HEK293 (cell line): ENCODE results near the gene N4BP2L1.

Experiments used
- BCL11A ChIP-seq: fragments of 450-650 bp; formaldehyde crosslinking; IDR thresholded peaks from 2 replicates; pipeline ENCODE4 v1.5.1; 2016; ENCODE audit warnings: low read depth, missing biosample characterization, missing genetic modification characterization
- FEZF1 ChIP-seq: fragments of 450-650 bp; formaldehyde crosslinking; IDR thresholded peaks from 2 replicates; pipeline ENCODE4 v1.5.1; 2016; ENCODE audit warnings: missing biosample characterization, missing genetic modification characterization
- GLIS1 ChIP-seq: fragments of 450-650 bp; formaldehyde crosslinking; IDR thresholded peaks from 2 replicates; pipeline ENCODE4 v1.5.1; 2016; ENCODE audit warnings: missing biosample characterization, missing genetic modification characterization
- HOXA7 ChIP-seq: sonication (generic); formaldehyde crosslinking; IDR thresholded peaks from 2 replicates; pipeline ENCODE4 v1.8.1; 2022; ENCODE audit warnings: missing genetic modification reagents, borderline replicate concordance
- HOXD13 ChIP-seq: sonication (generic); formaldehyde crosslinking; IDR thresholded peaks from 2 replicates; pipeline ENCODE4 v1.8.0; 2022; ENCODE audit warnings: missing genetic modification reagents, borderline replicate concordance
- IKZF3 ChIP-seq: fragments of 450-650 bp; IDR thresholded peaks from 2 replicates; pipeline ENCODE4 v1.5.0; 2018; ENCODE audit warnings: missing biosample characterization, mild to moderate bottlenecking, missing genetic modification characterization, moderate library complexity
- RBAK ChIP-seq: fragments of 450-650 bp; formaldehyde crosslinking; IDR thresholded peaks from 2 replicates; pipeline ENCODE4 v1.5.1; 2016; ENCODE audit warnings: missing biosample characterization, missing genetic modification characterization
- REPIN1 ChIP-seq: fragments of 450-650 bp; formaldehyde crosslinking; IDR thresholded peaks from 2 replicates; pipeline ENCODE4 v1.5.1; 2017; ENCODE audit warnings: missing biosample characterization, missing genetic modification characterization, low read depth
- SALL2 ChIP-seq: fragments of 450-650 bp; formaldehyde crosslinking; IDR thresholded peaks from 2 replicates; pipeline ENCODE4 v1.5.0; 2017; ENCODE audit warnings: missing biosample characterization, mild to moderate bottlenecking, missing genetic modification characterization, borderline replicate concordance
- SP3 ChIP-seq: fragments of 450-650 bp; formaldehyde crosslinking; IDR thresholded peaks from 2 replicates; pipeline ENCODE4 v1.5.1; 2016; ENCODE audit warnings: missing biosample characterization, missing genetic modification characterization
- ZNF10 ChIP-seq: fragments of 450-650 bp; formaldehyde crosslinking; IDR thresholded peaks from 2 replicates; pipeline ENCODE4 v1.5.1; 2017; ENCODE audit warnings: missing biosample characterization, missing genetic modification characterization
- ZNF112 ChIP-seq: fragments of 450-650 bp; formaldehyde crosslinking; IDR thresholded peaks from 2 replicates; pipeline ENCODE4 v1.5.0; 2017; ENCODE audit warnings: missing biosample characterization, missing genetic modification characterization
- ZNF2 ChIP-seq: fragments of 450-650 bp; formaldehyde crosslinking; IDR thresholded peaks from 2 replicates; pipeline ENCODE4 v1.5.1; 2016; ENCODE audit warnings: missing biosample characterization, missing genetic modification characterization
- ZNF223 ChIP-seq: fragments of 450-650 bp; formaldehyde crosslinking; IDR thresholded peaks from 2 replicates; pipeline ENCODE4 v1.5.1; 2016; ENCODE audit warnings: missing biosample characterization, missing genetic modification characterization
- ZNF24 ChIP-seq: fragments of 450-650 bp; formaldehyde crosslinking; IDR thresholded peaks from 2 replicates; pipeline ENCODE4 v1.5.1; 2016; ENCODE audit warnings: missing biosample characterization, missing genetic modification characterization
- ZNF398 ChIP-seq: fragments of 450-650 bp; formaldehyde crosslinking; IDR thresholded peaks from 2 replicates; pipeline ENCODE4 v1.5.1; 2017; ENCODE audit warnings: missing biosample characterization, missing genetic modification characterization
- ZNF433 ChIP-seq: fragments of 450-650 bp; formaldehyde crosslinking; IDR thresholded peaks from 2 replicates; pipeline ENCODE4 v1.5.1; 2016; ENCODE audit warnings: missing biosample characterization, missing genetic modification characterization, low read depth
- ZNF473 ChIP-seq: fragments of 450-650 bp; formaldehyde crosslinking; IDR thresholded peaks from 2 replicates; pipeline ENCODE4 v1.5.1; 2017; ENCODE audit warnings: missing biosample characterization, missing genetic modification characterization
- ZNF48 ChIP-seq: fragments of 450-650 bp; formaldehyde crosslinking; IDR thresholded peaks from 2 replicates; pipeline ENCODE4 v1.5.1; 2016; ENCODE audit warnings: missing biosample characterization, missing genetic modification characterization
- ZNF530 ChIP-seq: fragments of 450-650 bp; formaldehyde crosslinking; IDR thresholded peaks from 2 replicates; pipeline ENCODE4 v1.5.1; 2016; ENCODE audit warnings: low read depth, missing biosample characterization, missing genetic modification characterization
- ZNF558 ChIP-seq: fragments of 450-650 bp; formaldehyde crosslinking; IDR thresholded peaks from 2 replicates; pipeline ENCODE4 v1.5.1; 2016; ENCODE audit warnings: missing biosample characterization, missing genetic modification characterization
- ZNF621 ChIP-seq: fragments of 450-650 bp; formaldehyde crosslinking; IDR thresholded peaks from 2 replicates; pipeline ENCODE4 v1.5.1; 2017; ENCODE audit warnings: missing biosample characterization, missing genetic modification characterization
- ZNF623 ChIP-seq: fragments of 450-650 bp; formaldehyde crosslinking; IDR thresholded peaks from 2 replicates; pipeline ENCODE4 v1.5.1; 2016; ENCODE audit warnings: missing biosample characterization, missing genetic modification characterization
- ZNF76 ChIP-seq: fragments of 450-650 bp; formaldehyde crosslinking; IDR thresholded peaks from 2 replicates; pipeline ENCODE4; 2016; ENCODE audit warnings: low read depth, missing biosample characterization, missing genetic modification characterization, borderline replicate concordance
- ZSCAN5A ChIP-seq: fragments of 450-650 bp; formaldehyde crosslinking; IDR thresholded peaks from 2 replicates; pipeline ENCODE4 v1.5.1; 2016; ENCODE audit warnings: missing biosample characterization, missing genetic modification characterization
- TF ChIP-seq, protein P1 (sequence below): fragments of 450-650 bp; formaldehyde crosslinking; IDR thresholded peaks from 2 replicates; pipeline ENCODE4 v1.5.1; 2016; ENCODE audit warnings: missing biosample characterization, missing genetic modification characterization
- TF ChIP-seq, protein P2 (sequence below): fragments of 450-650 bp; formaldehyde crosslinking; IDR thresholded peaks from 2 replicates; pipeline ENCODE4 v1.5.1; 2016; ENCODE audit warnings: missing biosample characterization, missing genetic modification characterization
- TF ChIP-seq, protein P3 (sequence below): fragments of 450-650 bp; formaldehyde crosslinking; IDR thresholded peaks from 2 replicates; pipeline ENCODE4 v1.5.1; 2016; ENCODE audit warnings: missing biosample characterization, missing genetic modification characterization
- TF ChIP-seq, protein P4 (sequence below): sonication (generic); formaldehyde crosslinking; IDR thresholded peaks from 2 replicates; pipeline ENCODE4 v1.8.1; 2022; ENCODE audit warnings: mild to moderate bottlenecking, moderate library complexity, missing genetic modification reagents

The N4BP2L1 gene

GRCh38 chr13:32427852-32428580 lies at the start of gene N4BP2L1 (continued):
- TF ChIP-seq, protein P1, sequence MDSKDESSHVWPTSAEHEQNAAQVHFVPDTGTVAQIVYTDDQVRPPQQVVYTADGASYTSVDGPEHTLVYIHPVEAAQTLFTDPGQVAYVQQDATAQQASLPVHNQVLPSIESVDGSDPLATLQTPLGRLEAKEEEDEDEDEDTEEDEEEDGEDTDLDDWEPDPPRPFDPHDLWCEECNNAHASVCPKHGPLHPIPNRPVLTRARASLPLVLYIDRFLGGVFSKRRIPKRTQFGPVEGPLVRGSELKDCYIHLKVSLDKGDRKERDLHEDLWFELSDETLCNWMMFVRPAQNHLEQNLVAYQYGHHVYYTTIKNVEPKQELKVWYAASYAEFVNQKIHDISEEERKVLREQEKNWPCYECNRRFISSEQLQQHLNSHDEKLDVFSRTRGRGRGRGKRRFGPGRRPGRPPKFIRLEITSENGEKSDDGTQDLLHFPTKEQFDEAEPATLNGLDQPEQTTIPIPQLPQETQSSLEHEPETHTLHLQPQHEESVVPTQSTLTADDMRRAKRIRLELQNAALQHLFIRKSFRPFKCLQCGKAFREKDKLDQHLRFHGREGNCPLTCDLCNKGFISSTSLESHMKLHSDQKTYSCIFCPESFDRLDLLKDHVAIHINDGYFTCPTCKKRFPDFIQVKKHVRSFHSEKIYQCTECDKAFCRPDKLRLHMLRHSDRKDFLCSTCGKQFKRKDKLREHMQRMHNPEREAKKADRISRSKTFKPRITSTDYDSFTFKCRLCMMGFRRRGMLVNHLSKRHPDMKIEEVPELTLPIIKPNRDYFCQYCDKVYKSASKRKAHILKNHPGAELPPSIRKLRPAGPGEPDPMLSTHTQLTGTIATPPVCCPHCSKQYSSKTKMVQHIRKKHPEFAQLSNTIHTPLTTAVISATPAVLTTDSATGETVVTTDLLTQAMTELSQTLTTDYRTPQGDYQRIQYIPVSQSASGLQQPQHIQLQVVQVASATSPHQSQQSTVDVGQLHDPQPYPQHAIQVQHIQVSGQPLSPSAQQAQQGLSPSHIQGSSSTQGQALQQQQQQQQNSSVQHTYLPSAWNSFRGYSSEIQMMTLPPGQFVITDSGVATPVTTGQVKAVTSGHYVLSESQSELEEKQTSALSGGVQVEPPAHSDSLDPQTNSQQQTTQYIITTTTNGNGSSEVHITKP = peak; percentile 74; the same call in 1 of the 2 replicates
- TF ChIP-seq ZNF76 (tag by site-specific recombination) (peak; percentile 48; the same call in 1 of the 2 replicates), ZNF473 (tag by site-specific recombination) (no peak), ZNF48 (tag by site-specific recombination) (no peak), ZNF223 (tag by site-specific recombination) (no peak), ZSCAN5A (tag by site-specific recombination) (no peak), RBAK (tag by site-specific recombination) (no peak), ZNF558 (no peak), IKZF3 (tag by site-specific recombination) (peak; percentile 35; the same call in 1 of the 2 replicates), GLIS1 (tag by site-specific recombination) (peak; percentile 52; the same call in 1 of the 2 replicates), ZNF530 (no peak), ZNF623 (tag by site-specific recombination) (no peak), ZNF10 (tag by site-specific recombination) (peak; percentile 47; the same call in 1 of the 2 replicates), ZNF398 (tag by site-specific recombination) (peak; percentile 75), ZNF112 (tag by site-specific recombination) (no peak), REPIN1 (no peak), HOXD13 (CRISPR knock-in tag) (no peak), SP3 (tag by site-specific recombination) (peak; percentile 93), SALL2 (no peak), HOXA7 (CRISPR knock-in tag) (no peak), ZNF24 (tag by site-specific recombination) (no peak), ZNF2 (tag by site-specific recombination) (no peak), FEZF1 (no peak), ZNF621 (tag by site-specific recombination) (no peak), BCL11A (tag by site-specific recombination) (no peak), ZNF433 (tag by site-specific recombination) (no peak)
- TF ChIP-seq, protein P2, sequence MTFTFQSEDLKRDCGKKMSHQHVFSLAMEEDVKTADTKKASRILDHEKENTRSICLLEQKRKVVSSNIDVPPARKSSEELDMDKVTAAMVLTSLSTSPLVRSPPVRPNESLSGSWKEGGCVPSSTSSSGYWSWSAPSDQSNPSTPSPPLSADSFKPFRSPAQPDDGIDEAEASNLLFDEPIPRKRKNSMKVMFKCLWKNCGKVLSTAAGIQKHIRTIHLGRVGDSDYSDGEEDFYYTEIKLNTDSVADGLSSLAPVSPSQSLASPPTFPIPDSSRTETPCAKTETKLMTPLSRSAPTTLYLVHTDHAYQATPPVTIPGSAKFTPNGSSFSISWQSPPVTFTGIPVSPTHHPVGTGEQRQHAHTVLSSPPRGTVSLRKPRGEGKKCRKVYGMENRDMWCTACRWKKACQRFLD = no peak
- TF ChIP-seq, protein P3, sequence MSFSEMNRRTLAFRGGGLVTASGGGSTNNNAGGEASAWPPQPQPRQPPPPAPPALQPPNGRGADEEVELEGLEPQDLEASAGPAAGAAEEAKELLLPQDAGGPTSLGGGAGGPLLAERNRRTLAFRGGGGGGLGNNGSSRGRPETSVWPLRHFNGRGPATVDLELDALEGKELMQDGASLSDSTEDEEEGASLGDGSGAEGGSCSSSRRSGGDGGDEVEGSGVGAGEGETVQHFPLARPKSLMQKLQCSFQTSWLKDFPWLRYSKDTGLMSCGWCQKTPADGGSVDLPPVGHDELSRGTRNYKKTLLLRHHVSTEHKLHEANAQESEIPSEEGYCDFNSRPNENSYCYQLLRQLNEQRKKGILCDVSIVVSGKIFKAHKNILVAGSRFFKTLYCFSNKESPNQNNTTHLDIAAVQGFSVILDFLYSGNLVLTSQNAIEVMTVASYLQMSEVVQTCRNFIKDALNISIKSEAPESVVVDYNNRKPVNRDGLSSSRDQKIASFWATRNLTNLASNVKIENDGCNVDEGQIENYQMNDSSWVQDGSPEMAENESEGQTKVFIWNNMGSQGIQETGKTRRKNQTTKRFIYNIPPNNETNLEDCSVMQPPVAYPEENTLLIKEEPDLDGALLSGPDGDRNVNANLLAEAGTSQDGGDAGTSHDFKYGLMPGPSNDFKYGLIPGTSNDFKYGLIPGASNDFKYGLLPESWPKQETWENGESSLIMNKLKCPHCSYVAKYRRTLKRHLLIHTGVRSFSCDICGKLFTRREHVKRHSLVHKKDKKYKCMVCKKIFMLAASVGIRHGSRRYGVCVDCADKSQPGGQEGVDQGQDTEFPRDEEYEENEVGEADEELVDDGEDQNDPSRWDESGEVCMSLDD = 0 out of 2 replicates have a peak, but pooled peaks have one; percentile 66
- TF ChIP-seq, protein P4, sequence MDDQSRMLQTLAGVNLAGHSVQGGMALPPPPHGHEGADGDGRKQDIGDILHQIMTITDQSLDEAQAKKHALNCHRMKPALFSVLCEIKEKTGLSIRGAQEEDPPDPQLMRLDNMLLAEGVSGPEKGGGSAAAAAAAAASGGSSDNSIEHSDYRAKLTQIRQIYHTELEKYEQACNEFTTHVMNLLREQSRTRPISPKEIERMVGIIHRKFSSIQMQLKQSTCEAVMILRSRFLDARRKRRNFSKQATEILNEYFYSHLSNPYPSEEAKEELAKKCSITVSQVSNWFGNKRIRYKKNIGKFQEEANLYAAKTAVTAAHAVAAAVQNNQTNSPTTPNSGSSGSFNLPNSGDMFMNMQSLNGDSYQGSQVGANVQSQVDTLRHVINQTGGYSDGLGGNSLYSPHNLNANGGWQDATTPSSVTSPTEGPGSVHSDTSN = no peak
